ENCODE data around the gene ZBTB45. TPM values are rescaled to one million over a fixed set of nuclear protein-coding genes. Genes with fewer than 3 reads are reported as not detected.

Gene ZBTB45
- total and polyA plus RNA-seq, 2 donors from 2014 or later, result 7.7 to 16.9 TPM

DNA sequence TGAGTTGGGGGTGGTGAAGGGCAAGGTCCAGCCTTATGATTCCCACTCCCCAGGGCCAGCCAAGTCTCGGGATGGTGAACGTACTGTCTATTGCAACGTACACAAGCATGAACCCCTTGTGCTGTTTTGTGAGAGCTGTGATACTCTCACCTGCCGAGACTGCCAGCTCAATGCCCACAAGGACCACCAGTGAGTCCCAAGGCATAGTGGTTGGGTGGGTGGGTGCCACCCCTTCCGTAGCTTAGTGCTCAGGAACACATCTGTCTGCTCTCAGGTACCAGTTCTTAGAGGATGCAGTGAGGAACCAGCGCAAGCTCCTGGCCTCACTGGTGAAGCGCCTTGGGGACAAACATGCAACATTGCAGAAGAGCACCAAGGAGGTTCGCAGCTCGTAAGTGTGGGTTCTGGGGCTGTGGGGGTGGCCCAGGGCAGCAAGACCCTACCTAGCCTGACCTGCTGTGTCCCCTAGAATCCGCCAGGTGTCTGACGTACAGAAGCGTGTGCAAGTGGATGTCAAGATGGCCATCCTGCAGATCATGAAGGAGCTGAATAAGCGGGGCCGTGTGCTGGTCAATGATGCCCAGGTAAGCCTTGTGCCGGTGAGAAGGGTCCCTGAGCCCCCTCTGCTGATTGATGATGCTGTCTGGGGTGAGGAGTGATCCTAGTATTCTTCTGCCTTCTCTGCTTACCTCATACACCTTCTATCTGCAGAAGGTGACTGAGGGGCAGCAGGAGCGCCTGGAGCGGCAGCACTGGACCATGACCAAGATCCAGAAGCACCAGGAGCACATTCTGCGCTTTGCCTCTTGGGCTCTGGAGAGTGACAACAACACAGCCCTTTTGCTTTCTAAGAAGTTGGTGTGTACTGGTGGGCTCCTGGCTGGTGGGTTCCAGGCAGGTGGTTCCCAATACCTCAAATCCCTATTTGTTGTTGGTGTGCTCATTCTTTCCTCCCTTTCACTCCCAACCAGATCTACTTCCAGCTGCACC, 28.0 kb upstream of the ZBTB45 start:
- no peak overlapping the region for H3K9ac ChIP-seq (ENCODE audit: low read length in 3 of 3)
- intact Hi-C loops (cut with DNase I), result no loop called here
- no peak for FAIRE-seq

DNA sequence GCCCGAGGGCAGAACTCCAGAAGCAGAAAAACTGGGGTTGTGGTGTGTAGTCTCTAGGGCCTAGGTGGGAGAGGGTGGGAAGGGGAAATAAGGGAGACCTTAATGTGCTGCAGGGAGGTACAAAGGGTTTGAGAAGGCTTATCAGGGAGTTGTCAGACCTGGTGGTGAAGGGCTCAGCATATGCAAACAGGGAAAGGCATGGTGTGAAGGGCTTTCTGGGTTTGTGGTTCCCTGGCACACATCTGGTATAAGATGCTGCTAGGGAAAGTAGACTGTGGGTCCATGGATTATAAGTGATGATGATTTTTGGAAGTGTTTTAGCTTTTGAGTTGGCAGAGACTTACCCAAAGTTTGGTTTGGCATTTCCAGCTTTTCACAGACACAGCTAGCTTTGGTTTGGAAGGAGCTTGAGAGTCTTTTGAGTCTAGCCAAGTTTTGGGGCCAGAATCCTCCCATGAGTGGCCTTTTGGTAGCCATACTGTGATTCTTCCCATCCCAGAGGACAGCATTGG, 26.5 kb upstream of the ZBTB45 start:
- H3K9ac ChIP-seq (ENCODE audit: low read length in 3 of 3), result peak overlapping the region in 2 of 3 donors; percentile 80 to 87
- FAIRE-seq (no peak), DNase-seq (no peak)
- intact Hi-C loops (cut with DNase I), result no loop called here
- H3K4me3 ChIP-seq (ENCODE audit: low read length in 3 of 3), result peak overlapping the region; percentile 66 to 86 (median 78)
- peaks cover 2 to 20% (median 9%) of the 10 kb centered on the region in 3 donors for H3K4me1 ChIP-seq (ENCODE audit: control insufficient read depth in 2 of 3, insufficient read depth in 2 of 3, low read depth in 1 of 3, low read length in 3 of 3)
- no peaks in the 10 kb centered on the region for H3K27me3 ChIP-seq (ENCODE audit: control insufficient read depth, insufficient read depth, low read length)
- no peak overlapping the region for H3K27ac ChIP-seq (ENCODE audit: low read depth in 2 of 2, low read length in 2 of 2)
- peaks cover 14 to 50% (median 36%) of the 10 kb centered on the region in 3 donors for H3K36me3 ChIP-seq (ENCODE audit: control insufficient read depth in 2 of 3, insufficient read depth in 3 of 3, low read length in 3 of 3)
- no peaks in the 10 kb centered on the region for H3K9me3 ChIP-seq (ENCODE audit: control insufficient read depth in 2 of 3, insufficient read depth in 1 of 3, low read length in 3 of 3)
- TF ChIP-seq CTCF (IDR thresholded peaks at IDR 0.05; ENCODE audit: borderline replicate concordance, extremely low read depth, insufficient read depth), result no peak

More for the DNA sequence above, 28.0 kb upstream of the ZBTB45 start:
- DNase-seq, result no peak
- no peaks in the 10 kb centered on the region for H3K9me3 ChIP-seq (ENCODE audit: control insufficient read depth in 2 of 3, insufficient read depth in 1 of 3, low read length in 3 of 3)
- peaks cover 2 to 20% (median 9%) of the 10 kb centered on the region in 3 donors for H3K4me1 ChIP-seq (ENCODE audit: control insufficient read depth in 2 of 3, insufficient read depth in 2 of 3, low read depth in 1 of 3, low read length in 3 of 3)
- H3K4me3 ChIP-seq (ENCODE audit: low read length in 3 of 3), result no peak overlapping the region
- H3K27ac ChIP-seq (ENCODE audit: low read depth in 2 of 2, low read length in 2 of 2), result no peak overlapping the region
- TF ChIP-seq CTCF (IDR thresholded peaks at IDR 0.05; ENCODE audit: borderline replicate concordance, extremely low read depth, insufficient read depth), result no peak
- H3K36me3 ChIP-seq (ENCODE audit: control insufficient read depth in 2 of 3, insufficient read depth in 3 of 3, low read length in 3 of 3), result peaks cover 16 to 65% (median 45%) of the 10 kb centered on the region in 3 donors
- H3K27me3 ChIP-seq (ENCODE audit: control insufficient read depth, insufficient read depth, low read length), result no peaks in the 10 kb centered on the region

- H3K27ac ChIP-seq (ENCODE audit: low read depth in 2 of 2, low read length in 2 of 2), result no peak overlapping the region
- intact Hi-C loops (cut with DNase I), result no loop called here
- H3K9ac ChIP-seq (ENCODE audit: low read length in 3 of 3), result peak overlapping the region; percentile 50 to 87 (median 80)
- H3K27me3 ChIP-seq (ENCODE audit: control insufficient read depth, insufficient read depth, low read length), result no peaks in the 10 kb centered on the region
- H3K4me1 ChIP-seq (ENCODE audit: control insufficient read depth in 2 of 3, insufficient read depth in 2 of 3, low read depth in 1 of 3, low read length in 3 of 3), result peaks cover 2 to 20% (median 9%) of the 10 kb centered on the region in 3 donors
- DNase-seq (peak in 2 of 5 donors; percentile 43 to 62), FAIRE-seq (no peak)
- peak overlapping the region; percentile 66 to 86 (median 78) for H3K4me3 ChIP-seq (ENCODE audit: low read length in 3 of 3)
- H3K9me3 ChIP-seq (ENCODE audit: control insufficient read depth in 2 of 3, insufficient read depth in 1 of 3, low read length in 3 of 3), result no peaks in the 10 kb centered on the region
- TF ChIP-seq CTCF (IDR thresholded peaks at IDR 0.05; ENCODE audit: borderline replicate concordance, extremely low read depth, insufficient read depth), result no peak
- H3K36me3 ChIP-seq (ENCODE audit: control insufficient read depth in 2 of 3, insufficient read depth in 3 of 3, low read length in 3 of 3), result peaks cover 10 to 43% (median 31%) of the 10 kb centered on the region in 3 donors
Observed at GRCh38 chr19:58545286-58546018, 25.8 kb upstream of the ZBTB45 start.
